Cortex of kidney (tissue), 1 donor: ENCODE measurements around the gene TSC22D1.

Source experiments
- DNase-seq: peaks from one replicate; lab custom pipeline; 2025; lab: John Stamatoyannopoulos, UW

Gene TSC22D1

GRCh38 chr13:44452418-44452817 lies 123.7 kb downstream of the TSC22D1 start:
- DNase-seq: no peak

GRCh38 chr13:44451651-44452050 lies 124.5 kb downstream of the TSC22D1 start:
- DNase-seq: no peak

- DNase-seq: no peak
Observed at GRCh38 chr13:44451126-44451525, 125.0 kb downstream of the TSC22D1 start.

DNA sequence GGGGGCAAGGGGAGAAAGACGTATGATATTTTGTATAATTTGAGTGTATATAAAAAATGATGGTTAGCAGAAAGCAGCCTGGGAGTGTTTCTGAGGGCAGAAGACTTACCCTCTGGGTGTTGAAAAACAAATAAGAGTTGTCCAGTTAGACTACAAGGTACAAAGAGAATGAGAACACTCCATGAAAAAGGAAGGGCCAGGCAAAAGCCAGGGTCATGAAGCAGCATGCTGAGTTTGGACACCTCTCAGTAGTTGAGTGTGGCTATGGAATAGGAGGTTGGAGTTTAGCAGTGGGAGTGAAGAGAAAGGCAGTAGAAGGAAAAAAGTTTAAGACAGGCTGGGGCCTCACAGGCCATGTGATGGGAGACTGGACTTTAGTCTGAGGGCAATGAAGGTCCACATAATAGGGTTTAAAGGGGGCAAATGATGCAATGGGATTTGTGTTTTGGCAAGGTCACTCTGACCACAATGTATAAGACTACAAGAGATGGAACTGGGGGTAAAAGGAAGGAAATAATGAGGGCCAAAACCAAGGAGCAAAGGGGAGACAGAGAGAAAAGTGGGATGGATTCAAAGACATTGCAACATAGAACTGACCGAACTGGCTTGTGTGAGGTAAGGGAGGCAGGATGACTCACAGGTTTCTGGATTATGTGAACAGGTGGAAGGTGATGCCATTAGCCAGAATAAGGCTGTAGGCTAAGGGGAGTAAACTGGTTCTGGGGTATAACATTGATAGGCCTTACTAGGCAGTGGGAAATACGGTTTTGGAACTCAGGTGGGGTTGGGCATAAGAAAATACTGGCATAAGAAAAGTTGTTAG lies 125.9 kb downstream of the TSC22D1 start:
- DNase-seq: no peak

GRCh38 chr13:44448875-44449274 lies 127.3 kb downstream of the TSC22D1 start:
- DNase-seq: no peak

- no peak for DNase-seq
Observed at GRCh38 chr13:44448373-44448772, 127.8 kb downstream of the TSC22D1 start.

- DNase-seq: no peak
Observed at GRCh38 chr13:44447783-44448321, 128.3 kb downstream of the TSC22D1 start.

DNA sequence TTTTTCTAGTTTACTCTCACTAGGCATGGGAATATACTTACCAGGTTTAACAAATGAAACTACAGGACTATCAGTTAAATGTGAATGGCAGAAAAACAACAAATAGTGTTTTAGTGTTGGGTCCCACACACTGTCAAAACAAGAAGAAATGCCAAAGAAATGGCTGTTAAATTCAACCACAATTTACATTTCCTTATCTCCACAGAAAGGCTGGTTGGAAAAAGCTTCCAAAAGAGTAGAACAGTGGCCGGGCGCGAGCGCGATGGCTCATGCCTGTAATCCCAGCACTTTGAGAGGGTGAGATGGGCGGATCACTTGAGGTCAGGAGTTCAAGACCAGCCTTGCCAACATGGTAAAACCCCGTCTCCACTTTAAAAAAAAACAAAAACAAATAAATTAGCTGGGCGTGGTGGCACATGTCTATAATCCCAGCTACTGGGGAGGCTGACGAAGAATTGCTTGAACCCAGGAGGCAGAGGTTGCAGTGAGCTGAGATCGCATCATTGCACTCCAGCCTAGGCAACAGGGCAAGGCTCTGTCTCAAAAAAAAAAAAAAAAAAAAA lies 136.0 kb downstream of the TSC22D1 start:
- no peak for DNase-seq

GRCh38 chr13:44439452-44440024 lies 136.6 kb downstream of the TSC22D1 start:
- no peak for DNase-seq

DNA sequence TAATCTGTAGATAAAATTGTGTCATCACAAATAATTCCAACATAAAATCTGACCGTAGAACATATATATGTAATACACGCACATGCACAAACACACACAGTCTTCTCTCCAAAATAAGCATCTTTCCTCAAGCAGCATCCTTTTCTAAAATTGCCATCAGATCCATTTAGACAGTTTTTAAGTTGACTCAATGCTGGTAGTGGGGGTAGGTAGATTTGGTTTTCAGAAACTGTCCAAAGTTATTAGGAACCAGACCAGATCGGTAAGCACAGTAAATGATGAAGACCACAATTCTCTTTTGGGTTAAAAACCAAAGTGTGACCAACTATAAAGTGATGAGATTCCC lies 137.9 kb downstream of the TSC22D1 start:
- no peak for DNase-seq

DNA sequence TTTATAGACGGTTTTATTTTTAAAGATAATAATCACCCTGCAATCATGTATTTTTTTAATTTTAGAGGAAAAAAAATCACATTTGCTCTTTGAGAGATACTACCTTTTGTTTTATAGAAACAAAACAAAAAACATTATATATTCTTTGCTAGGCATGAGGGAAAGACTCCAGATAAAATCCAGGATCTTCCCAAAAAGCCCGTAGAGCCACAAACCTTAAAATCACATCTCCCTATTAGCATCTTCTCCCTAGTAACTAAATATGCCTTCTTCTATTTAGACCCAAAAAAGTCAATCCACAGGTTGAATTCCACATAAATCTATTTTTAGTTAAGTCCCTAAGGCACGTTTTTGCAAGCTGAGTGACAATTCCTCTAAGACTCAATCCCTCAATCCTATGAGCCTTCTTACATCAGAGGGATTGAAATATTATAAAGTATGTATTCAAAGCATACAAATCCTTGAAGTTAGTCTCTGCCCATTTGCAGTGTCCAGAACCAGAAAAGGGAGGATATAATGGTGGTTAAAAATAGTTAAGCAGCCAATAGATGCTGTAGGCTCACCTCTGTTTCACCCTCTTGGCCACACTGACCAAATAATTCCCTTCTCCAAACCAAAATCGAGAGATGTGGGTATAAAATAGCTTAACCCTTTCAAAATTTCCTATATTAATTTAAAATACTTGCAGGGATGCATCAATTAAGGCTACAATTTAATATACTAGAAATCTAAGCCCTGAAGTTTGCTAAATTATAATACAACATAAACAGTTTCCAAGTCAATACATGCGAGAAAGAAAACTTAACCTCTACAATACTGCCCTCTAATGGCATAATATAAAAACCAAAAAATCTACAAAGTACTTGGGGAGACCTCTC lies 138.5 kb downstream of the TSC22D1 start:
- no peak for DNase-seq

GRCh38 chr13:44436589-44437337 lies 139.4 kb downstream of the TSC22D1 start:
- peak; percentile 42 for DNase-seq

- no peak for DNase-seq
Observed at GRCh38 chr13:44435919-44436510, 140.1 kb downstream of the TSC22D1 start.

DNA sequence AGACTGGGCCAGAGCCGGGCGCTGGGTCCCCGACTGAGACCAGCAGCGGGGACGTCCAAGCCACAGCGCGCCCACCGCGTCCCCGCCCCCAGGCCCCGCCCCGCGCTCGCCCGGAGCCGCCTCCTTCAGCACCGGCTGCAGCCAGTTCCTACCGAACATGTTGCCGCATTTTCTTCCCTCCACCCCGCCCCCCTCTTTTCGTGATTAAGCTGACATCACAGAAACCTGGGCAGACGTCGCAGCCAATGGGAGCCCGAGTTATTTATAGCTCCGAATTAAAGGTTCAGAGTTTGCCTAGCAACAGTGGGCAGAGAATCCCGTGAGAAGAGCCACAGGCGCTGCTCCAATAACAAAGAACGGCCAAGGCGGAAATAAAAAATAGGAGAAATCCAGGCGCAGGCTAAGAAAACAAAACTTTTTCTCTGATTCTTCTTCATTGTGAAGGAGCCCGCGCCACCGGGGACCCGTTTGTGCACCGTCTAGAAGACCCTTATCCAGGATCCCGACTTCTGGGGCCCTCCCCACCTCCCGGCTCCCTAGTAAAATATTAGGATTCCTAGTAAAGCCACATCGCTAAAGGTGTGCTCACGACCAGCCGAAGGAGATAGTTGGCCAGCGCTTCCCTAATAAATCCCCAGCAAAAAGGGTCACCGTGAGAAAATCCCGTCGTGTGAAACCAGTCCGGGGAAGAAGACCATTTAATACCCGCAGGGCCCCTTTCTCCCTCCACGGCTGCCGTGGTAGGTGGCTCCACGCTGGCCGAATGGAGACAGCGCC lies 140.8 kb downstream of the TSC22D1 start:
- DNase-seq: peak; percentile 30

DNA sequence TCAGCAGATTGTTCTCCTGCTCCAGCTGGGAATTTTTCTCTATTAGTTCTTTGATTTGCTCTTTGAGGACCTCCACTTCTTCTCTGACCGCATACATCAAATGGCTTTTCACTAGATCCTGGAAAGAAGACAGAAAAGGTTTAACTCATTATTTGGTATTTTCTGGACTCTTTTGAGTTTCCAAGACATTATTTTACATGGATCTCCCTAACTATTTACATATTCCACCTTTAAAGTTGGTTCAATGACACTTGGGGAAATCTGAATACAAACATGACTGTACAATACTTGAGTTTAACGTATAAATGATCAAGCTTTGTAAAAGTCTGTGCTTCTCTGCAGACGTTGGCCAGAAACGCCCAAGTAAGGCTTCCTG lies 141.4 kb downstream of the TSC22D1 start:
- DNase-seq: no peak

DNA sequence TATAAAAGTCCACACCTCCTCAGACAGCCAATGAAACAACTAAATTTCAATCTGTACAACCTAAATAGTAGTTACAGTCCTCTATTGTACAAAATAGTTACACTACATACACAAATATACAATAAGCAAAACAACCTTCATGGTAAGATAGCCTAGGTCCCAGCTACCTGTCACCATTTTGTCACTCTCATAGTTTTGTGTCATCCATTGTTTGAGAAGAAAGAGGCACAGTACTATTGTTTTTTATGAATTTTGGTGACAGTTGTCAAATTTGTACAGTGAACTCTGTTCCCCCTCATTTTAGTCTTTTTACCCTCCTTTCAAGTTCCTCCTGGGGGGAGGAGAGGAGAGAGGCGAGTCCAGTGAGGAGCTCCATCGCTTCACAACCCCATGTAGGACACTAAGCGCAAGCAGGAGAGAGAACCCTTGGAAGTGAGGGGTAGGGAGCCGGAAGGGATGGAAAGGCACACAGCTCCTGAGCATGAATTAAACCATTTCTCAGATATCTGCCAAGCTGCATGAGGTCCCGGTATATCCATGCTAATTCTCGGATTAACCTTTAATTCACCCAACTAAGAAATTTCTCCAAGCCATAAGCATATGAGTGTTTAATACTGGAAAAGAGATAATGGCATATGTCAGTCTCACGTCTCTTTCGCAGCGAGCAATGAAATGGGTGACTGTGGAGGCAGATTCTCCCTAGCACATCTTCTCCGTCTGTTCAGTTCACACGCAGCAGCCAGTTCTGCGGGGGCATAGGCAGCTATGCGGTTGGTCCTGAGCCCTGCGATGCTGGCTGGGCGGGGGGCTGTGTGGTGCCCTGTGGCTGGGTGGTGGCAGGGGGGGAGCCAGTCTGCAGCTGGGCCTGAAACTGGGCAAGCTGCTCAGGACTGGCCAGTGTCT lies 142.0 kb downstream of the TSC22D1 start:
- no peak for DNase-seq

- no peak for DNase-seq
Observed at GRCh38 chr13:44432650-44433049, 143.5 kb downstream of the TSC22D1 start.

GRCh38 chr13:44431150-44431549 lies 145.0 kb downstream of the TSC22D1 start:
- no peak for DNase-seq

DNA sequence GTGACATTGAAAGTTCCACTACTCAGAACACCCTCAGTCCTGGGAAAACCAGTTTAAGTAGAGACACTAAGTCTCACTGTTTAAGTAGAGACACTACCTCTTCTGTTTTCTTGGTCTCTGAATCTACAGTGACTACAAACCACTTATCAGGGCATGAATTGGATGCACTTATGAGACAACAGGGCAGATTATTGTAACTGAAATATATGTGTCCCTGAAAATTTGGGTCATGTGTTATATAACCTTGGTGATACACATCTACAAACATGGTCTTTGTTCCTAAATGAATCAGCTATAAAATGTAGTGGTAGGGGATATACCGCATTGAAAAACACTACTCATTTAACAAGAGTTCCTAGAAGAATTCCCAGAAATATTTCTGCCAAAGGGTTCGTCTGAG lies 146.8 kb downstream of the TSC22D1 start:
- DNase-seq: no peak
